ENCODE measurements around the gene CEACAM19. TPM values are rescaled to one million over a fixed set of nuclear protein-coding genes. Genes with fewer than 3 reads are reported as not detected.

CEACAM19 gene
- total RNA-seq, 1 donor from 2014 or later = 23.4 TPM

- ATAC-seq (no peak), DNase-seq (ENCODE audit: low spot score) (no peak)
- intact Hi-C loops (cut with DNase I) = no loop called here
Measured at GRCh38 chr19:44731081-44731480, 59.8 kb downstream of the CEACAM19 start.

- intact Hi-C loops (cut with DNase I) = no loop called here
- ATAC-seq = no peak
- no peak for DNase-seq (ENCODE audit: low spot score)
Measured at GRCh38 chr19:44731622-44732021, 60.3 kb downstream of the CEACAM19 start.

DNA sequence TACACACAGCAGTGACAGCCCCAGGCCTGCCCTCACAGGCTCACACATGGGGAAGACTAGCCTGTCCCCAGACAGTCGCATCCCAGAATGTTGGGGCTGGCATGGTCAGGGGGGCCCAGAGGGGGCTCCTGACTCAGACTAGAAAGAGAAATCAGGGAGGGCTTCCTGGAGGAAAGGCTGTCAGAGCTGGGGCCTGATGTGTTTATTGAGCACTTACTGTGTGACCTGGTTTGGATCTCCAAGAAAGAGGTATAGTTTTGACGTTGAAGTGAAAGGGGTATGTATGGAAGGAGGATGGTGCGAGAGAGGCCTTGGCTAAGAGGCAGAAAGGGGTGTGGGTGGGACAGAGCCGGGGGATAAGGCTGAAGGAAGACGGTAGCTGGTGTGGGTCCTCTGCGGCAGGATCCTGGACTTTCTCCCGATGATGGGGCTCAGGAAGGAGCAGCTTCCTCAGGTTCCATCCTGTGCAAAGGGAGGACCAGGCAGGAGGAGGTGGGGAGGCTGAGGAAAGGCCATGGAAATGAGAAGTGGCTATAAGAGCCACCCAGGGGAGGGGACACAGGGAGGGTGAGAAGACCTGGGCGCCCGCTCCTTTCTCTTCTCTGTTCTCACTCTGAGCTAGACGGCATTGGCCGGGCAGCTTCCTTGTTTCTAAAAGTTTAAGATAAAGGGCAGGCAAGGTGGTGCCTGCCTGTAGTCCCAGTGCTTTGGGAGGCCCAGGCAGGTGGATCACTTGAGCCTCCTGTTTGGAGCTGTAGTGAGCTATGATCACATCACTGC is 61.1 kb downstream of the CEACAM19 start:
- DNase-seq (ENCODE audit: low spot score) = no peak
- intact Hi-C loops (cut with DNase I) = no loop called here
- ATAC-seq = no peak

Small RNA genes lying within 50 kb of the gene (microRNA-seq; reads per million reads assigned to microRNA genes)
- gene MIR4531 = not detected

Other genes starting within 250 kb of the CEACAM19 start
- 8.6 TPM for gene ZNF229, start 223.0 kb upstream of the CEACAM19 start, total RNA-seq
- 7.5 TPM for gene ZNF180, start 171.0 kb upstream of the CEACAM19 start, total RNA-seq
- not detected for gene CEACAM20, start 141.8 kb upstream of the CEACAM19 start, total RNA-seq
- gene IGSF23, start 57.9 kb upstream of the CEACAM19 start, total RNA-seq = not detected
- 49.1 TPM for gene PVR, start 27.6 kb upstream of the CEACAM19 start, total RNA-seq
- not detected for gene CEACAM16, start 27.7 kb downstream of the CEACAM19 start, total RNA-seq
- 117 TPM for gene BCL3, start 77.2 kb downstream of the CEACAM19 start, total RNA-seq
- not detected for gene CBLC, start 106.4 kb downstream of the CEACAM19 start, total RNA-seq
- gene BCAM, start 137.6 kb downstream of the CEACAM19 start, total RNA-seq = 164 TPM
- gene NECTIN2, start 174.8 kb downstream of the CEACAM19 start, total RNA-seq = 115 TPM
- gene TOMM40, start 219.8 kb downstream of the CEACAM19 start, total RNA-seq = 29.1 TPM
- gene APOE, start 234.3 kb downstream of the CEACAM19 start, total RNA-seq = 79.3 TPM
- gene APOC1, start 243.1 kb downstream of the CEACAM19 start, total RNA-seq = 29.0 TPM

Data from sciatic nerve (tissue), 2 donors.